NCI-H774 (cell line): ENCODE measurements around the gene MYBPC3.

Source experiments
- DNase-seq: peaks from one replicate; lab custom pipeline; 2025; lab: John Stamatoyannopoulos, UW

The MYBPC3 gene

GRCh38 chr11:47384498-47384897 lies 32.0 kb upstream of the MYBPC3 start:
- DNase-seq = no peak

DNA sequence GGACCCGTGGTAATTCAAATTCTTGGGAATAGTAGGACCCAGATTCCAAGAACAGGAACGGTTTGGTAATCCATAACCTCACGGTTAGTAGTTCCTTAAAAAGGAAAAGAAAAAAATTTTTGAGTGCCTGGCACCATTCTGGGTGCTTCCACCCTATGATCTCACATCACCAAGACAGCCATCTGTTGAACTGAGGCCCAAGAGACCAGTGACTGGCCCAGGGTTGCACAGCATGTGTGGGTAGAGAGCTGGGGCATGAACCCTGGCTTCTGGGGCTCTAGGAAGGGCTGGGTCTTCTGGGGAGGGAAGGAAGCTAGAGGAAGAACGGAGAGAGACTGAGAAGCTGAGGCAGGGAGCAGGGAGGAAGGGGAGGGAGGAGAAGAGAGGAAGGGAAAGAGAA lies 30.6 kb upstream of the MYBPC3 start:
- no peak for DNase-seq

DNA sequence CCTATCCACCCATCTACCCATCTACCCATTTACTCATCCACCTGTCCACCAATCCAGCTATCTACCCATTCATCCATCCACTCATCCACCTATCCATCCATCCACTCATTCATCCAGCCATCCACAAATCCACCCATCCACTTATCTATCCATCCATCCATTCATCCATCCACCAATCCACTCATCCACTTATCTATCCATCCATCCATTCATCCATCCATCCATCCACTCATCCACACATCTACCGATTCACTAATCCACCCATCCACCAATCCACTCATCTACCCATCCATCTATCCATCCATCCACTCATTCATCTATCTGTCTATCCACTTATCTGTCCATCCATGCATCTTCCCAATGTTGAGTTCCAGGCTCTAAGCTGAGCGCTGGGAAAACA lies 27.6 kb upstream of the MYBPC3 start:
- no peak for DNase-seq

GRCh38 chr11:47379317-47379716 lies 26.8 kb upstream of the MYBPC3 start:
- DNase-seq = no peak

DNA sequence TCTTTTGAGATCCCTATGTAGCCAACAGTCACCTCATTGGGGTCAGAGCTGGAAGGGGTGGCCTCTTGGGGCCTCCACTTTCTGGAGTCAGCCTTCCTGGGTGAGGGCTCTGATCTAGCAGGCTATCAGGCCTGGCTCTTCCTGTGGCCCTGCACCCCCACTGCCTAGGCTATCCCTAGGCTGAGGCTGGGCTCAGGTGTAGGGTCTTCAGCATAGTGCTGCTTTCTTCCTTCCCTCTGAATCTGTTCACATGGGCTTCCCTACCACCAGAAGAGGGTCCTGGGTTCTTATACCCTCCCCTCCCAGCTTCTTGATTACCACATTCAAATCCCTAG lies 26.3 kb upstream of the MYBPC3 start:
- no peak for DNase-seq

- DNase-seq = no peak
Measured at GRCh38 chr11:47378010-47378835, 25.7 kb upstream of the MYBPC3 start, which contains the start of gene SPI1. TSS of gene SPI1 (minus strand) at chr11:47378547. CDS start at chr11:47378353, 194 bp downstream.

DNA sequence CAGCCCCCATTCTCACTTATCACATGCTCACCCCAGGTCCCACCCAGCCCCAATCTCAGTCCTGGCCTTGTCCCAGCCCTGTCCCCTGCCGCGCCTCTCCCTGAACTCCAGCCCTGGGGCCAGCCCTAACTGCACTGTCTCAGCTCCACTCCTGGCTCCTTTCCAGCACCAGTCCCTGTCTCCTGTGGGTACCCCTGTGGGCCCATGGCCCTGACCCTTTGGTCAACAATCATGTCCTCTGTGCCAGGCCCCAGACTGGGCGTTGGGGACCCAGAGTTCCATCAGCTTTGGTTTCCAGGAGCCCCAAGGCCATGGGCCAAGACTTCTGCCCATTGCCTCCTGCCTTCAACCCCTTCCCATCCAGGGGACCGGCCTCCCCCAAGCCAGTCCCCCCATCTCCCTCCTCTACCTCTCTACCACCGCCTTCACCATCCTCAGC lies 25.1 kb upstream of the MYBPC3 start:
- no peak for DNase-seq

DNA sequence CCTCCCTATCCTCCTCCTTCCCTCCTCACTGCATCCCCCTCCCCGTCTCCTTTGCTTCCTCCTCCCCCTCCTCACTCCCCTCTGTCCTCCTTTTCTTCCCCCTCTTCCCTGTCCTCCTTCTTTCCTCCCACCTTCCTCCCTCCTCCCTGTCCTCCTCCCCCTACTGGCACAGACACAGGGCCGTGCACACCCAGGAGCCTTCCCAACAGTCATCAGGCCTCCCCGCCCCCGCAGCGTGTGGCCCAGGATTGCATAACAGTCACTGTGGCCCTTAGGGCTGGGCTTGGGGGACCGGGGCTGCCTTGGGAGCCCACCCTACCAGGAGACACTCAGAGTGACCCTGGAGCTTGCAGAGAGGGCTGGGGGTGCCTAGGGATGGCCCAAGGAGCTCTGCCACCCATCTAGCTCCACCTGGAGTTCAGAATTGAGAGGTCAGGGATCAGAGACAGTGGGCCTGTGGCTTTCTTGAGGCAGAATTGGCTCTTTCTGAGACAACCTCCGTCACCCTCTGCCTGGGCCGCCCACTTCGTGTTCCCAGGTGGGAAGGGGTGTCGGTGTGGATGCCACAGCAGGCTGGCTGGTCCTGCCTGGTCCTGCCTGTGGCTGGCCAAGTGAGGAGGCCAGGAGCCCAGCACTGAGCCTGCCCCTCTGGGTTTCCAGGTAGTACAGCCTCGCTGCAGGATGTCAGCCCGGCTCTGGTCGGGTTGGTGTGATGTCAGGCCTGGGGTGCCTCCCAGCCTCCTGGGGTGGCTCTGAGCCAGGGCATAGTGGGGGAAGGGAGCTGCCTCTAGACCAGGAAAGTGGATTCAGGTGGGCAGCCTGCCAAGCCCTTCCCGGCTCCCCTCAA lies 24.2 kb upstream of the MYBPC3 start:
- no peak for DNase-seq

- no peak for DNase-seq
Measured at GRCh38 chr11:47376107-47376524, 23.6 kb upstream of the MYBPC3 start.

DNA sequence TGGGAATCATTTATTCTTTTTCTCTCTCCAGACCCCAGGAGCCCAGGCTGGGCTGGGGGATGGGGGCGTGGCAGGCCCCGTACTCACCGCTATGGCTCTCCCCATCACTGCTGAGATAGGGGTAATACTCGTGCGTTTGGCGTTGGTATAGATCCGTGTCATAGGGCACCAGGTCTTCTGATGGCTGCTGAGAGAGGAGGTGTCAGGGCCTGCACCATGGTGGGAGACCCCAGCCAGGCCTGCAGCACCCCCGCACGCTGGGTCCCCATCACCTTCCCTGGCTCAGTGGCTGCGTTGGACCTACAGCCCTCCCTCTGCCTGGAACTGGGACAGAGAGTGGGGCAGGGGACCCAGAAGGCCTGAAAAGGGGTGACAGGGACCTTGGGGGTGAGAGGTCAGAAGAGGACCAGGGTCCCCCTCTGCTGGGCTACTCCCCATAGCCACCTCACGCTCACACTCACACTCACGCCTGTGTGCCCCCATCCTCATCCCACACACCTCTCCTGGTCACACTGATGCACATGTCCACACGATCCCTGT lies 23.1 kb upstream of the MYBPC3 start:
- DNase-seq = no peak

GRCh38 chr11:47375020-47375419 lies 22.5 kb upstream of the MYBPC3 start:
- DNase-seq = no peak

- no peak for DNase-seq
Measured at GRCh38 chr11:47374720-47375019, 22.2 kb upstream of the MYBPC3 start.

- DNase-seq = peak; percentile 59
Measured at GRCh38 chr11:47373876-47374719, 21.6 kb upstream of the MYBPC3 start.

DNA sequence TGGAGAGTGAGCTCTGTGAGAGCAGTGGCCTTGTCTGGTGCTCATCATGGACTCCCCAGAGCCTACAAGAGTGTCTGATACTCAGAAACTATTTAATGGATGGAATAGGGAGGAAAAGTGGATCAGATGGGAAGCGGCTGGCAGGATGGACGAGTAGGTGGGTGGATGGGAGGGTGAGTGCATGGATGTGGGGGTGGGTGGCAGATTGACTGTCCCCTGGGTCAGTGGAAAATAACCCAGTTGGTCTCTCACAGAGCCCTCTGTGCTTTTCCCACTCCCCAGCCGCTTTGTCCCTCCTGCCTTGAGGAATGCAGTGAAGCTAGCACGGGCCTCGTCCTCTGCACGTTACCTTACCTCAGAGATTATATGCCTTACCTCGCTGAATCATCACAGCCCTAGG lies 19.9 kb upstream of the MYBPC3 start:
- no peak for DNase-seq

DNA sequence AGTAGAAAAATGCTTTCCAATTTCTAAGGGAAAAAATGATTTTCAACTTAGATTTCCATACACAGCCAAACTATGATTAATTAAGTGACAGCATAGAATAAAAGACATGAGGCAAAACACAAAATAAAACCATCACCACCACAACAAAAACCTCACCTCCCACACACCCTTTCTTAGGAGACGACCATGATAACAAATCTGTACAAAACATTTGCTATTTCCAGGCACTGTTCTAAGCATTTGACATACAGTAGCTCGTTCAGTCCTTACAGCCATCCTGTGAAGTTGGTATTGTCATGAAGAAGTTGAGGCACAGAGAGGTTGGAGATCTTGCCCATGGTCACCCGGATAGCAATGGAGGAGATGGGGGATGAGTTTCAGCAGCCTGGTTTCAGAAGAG lies 17.2 kb upstream of the MYBPC3 start:
- DNase-seq = no peak

- no peak for DNase-seq
Measured at GRCh38 chr11:47366020-47366490, 13.6 kb upstream of the MYBPC3 start.

- no peak for DNase-seq
Measured at GRCh38 chr11:47361419-47361818, 8.9 kb upstream of the MYBPC3 start.

DNA sequence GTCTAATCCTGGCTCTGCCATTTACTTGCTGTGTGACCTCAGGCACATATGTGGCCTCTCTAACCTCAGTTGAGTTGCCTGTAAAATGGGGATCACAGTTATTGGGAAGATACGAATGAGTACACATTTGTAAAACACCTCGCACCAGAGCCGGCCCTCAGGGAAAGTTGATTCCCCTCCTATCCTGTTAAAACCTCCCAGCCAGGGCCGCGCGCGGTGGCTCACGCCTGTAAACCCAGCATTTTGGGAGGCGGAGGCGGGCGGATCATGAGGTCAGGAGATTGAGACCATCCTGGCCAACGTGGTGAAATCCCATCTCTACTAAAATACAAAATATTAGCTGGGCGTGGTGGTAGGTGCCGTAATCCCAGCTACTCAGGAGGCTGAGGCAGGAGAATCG lies 7.8 kb upstream of the MYBPC3 start:
- no peak for DNase-seq

DNA sequence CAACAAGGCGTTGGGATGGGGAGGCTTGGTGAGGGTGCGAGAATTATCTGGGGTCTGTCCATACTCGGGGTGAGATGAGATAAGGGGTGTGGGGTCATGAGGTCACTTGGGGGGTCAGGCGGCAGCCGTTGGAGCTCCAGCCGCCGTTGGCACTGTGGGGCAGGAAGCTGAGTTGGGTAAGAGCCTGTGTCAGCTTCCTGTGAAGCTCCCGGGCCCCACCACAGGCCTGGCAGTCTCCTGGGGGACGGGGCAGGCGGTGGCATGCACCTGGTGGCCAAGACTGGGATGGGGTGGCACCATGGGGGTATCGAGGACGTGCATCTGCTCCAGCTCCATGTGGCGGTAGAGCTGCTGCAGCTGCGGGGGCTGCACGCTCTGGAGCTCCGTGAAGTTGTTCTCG lies 7.1 kb upstream of the MYBPC3 start:
- no peak for DNase-seq

DNA sequence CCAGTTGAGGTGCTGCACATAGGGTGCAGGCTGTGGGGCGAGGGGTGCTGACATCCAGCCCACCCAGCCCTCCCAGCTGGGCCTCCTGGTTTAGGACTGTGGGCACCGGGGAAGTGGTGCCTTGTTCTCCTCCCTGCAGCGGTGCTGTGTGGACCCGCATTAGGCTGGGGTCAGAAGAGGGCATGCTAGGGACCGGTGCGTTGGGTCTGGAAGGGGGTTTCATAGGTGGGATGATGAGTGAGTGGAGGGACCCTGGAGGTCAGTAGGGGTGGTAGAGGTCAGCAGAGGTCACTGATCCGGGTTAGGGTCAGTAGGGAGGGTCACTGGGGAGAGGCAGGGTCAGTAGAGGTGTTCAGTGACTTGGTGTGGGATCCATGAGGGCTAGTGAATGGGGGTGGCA lies 6.7 kb upstream of the MYBPC3 start:
- DNase-seq = no peak

GRCh38 chr11:47358731-47359051 lies 6.2 kb upstream of the MYBPC3 start:
- no peak for DNase-seq
